HepG2 (cell line): Measurements from ENCODE around the gene ABCD4. TPM values are rescaled to one million over a fixed set of nuclear protein-coding genes. Genes with fewer than 3 reads are reported as not detected.

ENCODE experiments used
- ATAC-seq: fragments of 200-7000 bp; cut with Tn5 transposase; 3 replicates; pipeline ENCODE4 v1.9.1; 2020; ENCODE audit warnings: mild to moderate bottlenecking, moderate library complexity
- BruUV-seq: library from RNA; stranded (reverse); fragments of 400-500 nt; replicated peaks from 2 replicates; lab custom pipeline; 2021; lab: Mats Ljungman, UMichigan
- CTCF ChIA-PET: fragments of 300-600 bp; formaldehyde crosslinking; extraction: SDS; loops from one replicate; lab custom pipeline; 2021; ENCODE audit warnings: low total read pairs, inconsistent platforms, low intra/inter-chr PET ratio; lab: Yijun Ruan, JAX
- POLR2A ChIA-PET: fragments of 350-600 bp; sonication (Branson Sonifier 250); formaldehyde crosslinking; loops from one replicate; lab custom pipeline; 2020; ENCODE audit warnings: antibody characterized with exemption, inconsistent platforms; lab: Yijun Ruan, JAX
- DNase-seq: peaks from one replicate; pipeline ENCODE4 v3.0.0-alpha.2; 2015; ENCODE audit warnings: low spot score
- FAIRE-seq: peaks from 3 replicates; lab custom pipeline; 2011; peaks lifted over from hg19 to GRCh38; lab: Jason Lieb, UNC
- H2AFZ ChIP-seq: one replicate; pipeline ENCODE4 v1.6.1; 2011; ENCODE audit warnings: low read length, inconsistent platforms
- H3K27ac ChIP-seq: fragments of 300-600 bp; 3 replicates; pipeline ENCODE4 v1.8.0; 2011; ENCODE audit warnings: mixed run types, mild to moderate bottlenecking, mixed read lengths, low read length, inconsistent platforms; ENCODE audit not compliant: insufficient read depth; ENCODE audit errors: extremely low read length
- H3K27me3 ChIP-seq, 2 experiments: fragments of 200-600 bp in 1 of 2; 2 replicates in 1 of 2; 3 replicates in 1 of 2; pipeline versions ENCODE4 v1.6.0 to v1.8.0; 2011; ENCODE audit warnings: low read length in 2 of 2, mild to moderate bottlenecking in 2 of 2, moderate library complexity in 2 of 2, inconsistent platforms in 1 of 2; ENCODE audit not compliant: insufficient read depth in 2 of 2, control insufficient read depth in 1 of 2
- H3K36me3 ChIP-seq, 2 experiments: fragments of 200-600 bp in 1 of 2; replicated peaks in 1 of 2; 2 replicates in 1 of 2; 3 replicates in 1 of 2; pipeline versions ENCODE4 v1.5.1 to v1.8.0; 2011; ENCODE audit warnings: low read length in 2 of 2, inconsistent platforms in 1 of 2; ENCODE audit not compliant: insufficient read depth in 2 of 2, control insufficient read depth in 1 of 2
- H3K4me1 ChIP-seq: 2 replicates; pipeline ENCODE4 v1.5.1; 2012; ENCODE audit warnings: low read length, inconsistent platforms; ENCODE audit not compliant: insufficient read depth
- H3K4me2 ChIP-seq: 2 replicates; pipeline ENCODE4 v1.6.0; 2011; ENCODE audit warnings: low read depth, low read length, inconsistent platforms
- H3K4me3 ChIP-seq, 3 experiments: fragments of 200-600 bp in 1 of 3; sonication (generic), shearing (Covaris generic) in 1 of 3; replicated peaks in 1 of 3; 2 replicates each; pipeline ENCODE4 v1.5.1; 2011 to 2016; ENCODE audit warnings: low read length in 3 of 3, inconsistent platforms in 2 of 3, low read depth in 2 of 3, mild to moderate bottlenecking in 2 of 3, control low read depth in 1 of 3, mixed read lengths in 1 of 3; ENCODE audit not compliant: insufficient read depth in 1 of 3
- H3K79me2 ChIP-seq: one replicate; pipeline ENCODE4 v1.6.1; 2011; ENCODE audit warnings: low read length, inconsistent platforms; ENCODE audit not compliant: insufficient read depth
- H3K9ac ChIP-seq: 2 replicates; pipeline ENCODE4 v1.6.0; 2011; ENCODE audit warnings: mild to moderate bottlenecking, low read depth, low read length, inconsistent platforms; ENCODE audit not compliant: insufficient read depth
- H3K9me3 ChIP-seq: 2 replicates; pipeline ENCODE4 v1.5.1; 2012; ENCODE audit warnings: mild to moderate bottlenecking, low read length
- H4K20me1 ChIP-seq: 2 replicates; pipeline ENCODE4 v1.6.0; 2011; ENCODE audit warnings: inconsistent platforms, mild to moderate bottlenecking, low read length, moderate library complexity; ENCODE audit not compliant: insufficient read depth
- HNRNPH1 ChIP-seq: fragments of 200-400 bp; formaldehyde crosslinking; optimal IDR thresholded peaks from 2 replicates; pipeline ENCODE3; 2017; ENCODE audit warnings: mild to moderate bottlenecking, low read depth, low read length
- SP4 ChIP-seq: sonication (generic); formaldehyde crosslinking; IDR thresholded peaks from 2 replicates; pipeline ENCODE4 v1.8.1; 2023; ENCODE audit warnings: mild to moderate bottlenecking, missing genetic modification reagents
- ZNF281 ChIP-seq: sonication (generic); formaldehyde crosslinking; IDR thresholded peaks from 2 replicates; pipeline ENCODE4 v1.4.0; 2020; ENCODE audit warnings: missing genetic modification reagents, borderline replicate concordance
- ZNF407 ChIP-seq: sonication (generic); formaldehyde crosslinking; IDR thresholded peaks from one replicate; pipeline ENCODE4 v1.5.1; 2020; ENCODE audit warnings: mild to moderate bottlenecking, missing genetic modification reagents; ENCODE audit errors: not compliant biosample characterization
- ZNF44 ChIP-seq: sonication (generic); formaldehyde crosslinking; IDR thresholded peaks from 2 replicates; pipeline ENCODE4 v1.5.1; 2020; ENCODE audit warnings: mild to moderate bottlenecking, missing genetic modification reagents
- ZNF790 ChIP-seq: sonication (generic); formaldehyde crosslinking; IDR thresholded peaks from 2 replicates; pipeline ENCODE4 v1.8.0; 2022; ENCODE audit warnings: missing genetic modification reagents, mild to moderate bottlenecking, borderline replicate concordance
- WGBS: methylation state at CpG from one replicate; pipeline ENCODE4 v1.1.6; 2017; ENCODE audit warnings: low lambda C conversion rate; 5-methylcytosine and 5-hydroxymethylcytosine counted together
- in situ Hi-C: cut with HindIII; loops from 2 replicates; pipeline ENCODE4 v1.10.0; 2017; ENCODE audit warnings: low pct_unique_long_range_greater_than_20kb; ENCODE audit not compliant: extremely low pct_ligation_motif_present
- intact Hi-C: fragments of 100-400 bp; cut with micrococcal nuclease; formaldehyde crosslinking; loops from one replicate; pipeline ENCODE4 v1.10.0; 2022; ENCODE audit not compliant: unreplicated experiment
- polyA plus RNA-seq, 8 experiments: library from polyadenylated mRNA; depleted of rRNA in 3 of 8; stranded (reverse) in 7 of 8; unstranded in 1 of 8; fragments of >200 nt; fragmentation: Illumina TruSeq in 4 of 8; extraction: Trizol in 4 of 8; gene quantifications; 2 replicates each; pipeline versions ENCODE4 v1.2.1 to v1.2.3, GENCODE V29; 2011 to 2016; ENCODE audit warnings: low read depth in 4 of 8, missing spikeins in 1 of 8, mixed read lengths in 1 of 8; ENCODE audit not compliant: insufficient read depth in 1 of 8
- total RNA-seq, 5 experiments: library from RNA; depleted of rRNA; stranded (reverse); fragments of >200 nt; fragmentation: Illumina TruSeq; extraction: Trizol; gene quantifications; 2 replicates each; pipeline ENCODE4 v1.2.3, GENCODE V29; 2016; ENCODE audit warnings: low read depth in 1 of 5
- TF ChIP-seq, protein P1 (sequence below): sonication (generic); formaldehyde crosslinking; IDR thresholded peaks from 2 replicates; pipeline ENCODE4 v1.5.0; 2020; ENCODE audit warnings: mild to moderate bottlenecking, missing genetic modification reagents, borderline replicate concordance

Gene ABCD4
- total and polyA plus RNA-seq, 2 of the 13 experiments (the other 11 are each of a cell fraction or from before 2014, with no cell fraction given) = 47.5 to 50.5 TPM

DNA sequence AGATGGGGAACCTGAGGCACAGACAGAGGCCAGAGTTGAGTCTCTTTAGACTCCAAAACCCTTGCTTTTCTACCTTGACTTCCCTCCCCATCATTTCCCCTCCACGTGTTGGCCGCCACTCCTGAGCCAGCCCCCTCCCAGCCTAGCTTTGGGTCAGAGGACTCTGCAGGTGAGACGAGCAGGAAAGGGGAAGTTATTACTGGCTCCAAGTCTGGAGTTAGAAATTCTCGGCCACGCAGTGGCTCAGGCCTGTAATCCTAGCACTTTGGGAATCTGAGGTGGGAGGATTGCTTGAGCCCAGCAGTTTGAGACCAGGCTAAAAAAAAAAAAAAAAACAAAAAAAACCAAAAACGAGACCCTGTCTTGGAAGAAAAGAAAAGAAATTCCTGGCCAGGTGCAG is 54.7 kb downstream of the ABCD4 start (continued):
- TF ChIP-seq ZNF407 (CRISPR knock-in tag) (no peak), ZNF44 (no peak), SP4 (CRISPR knock-in tag) (no peak)

- Histone ChIP-seq H3K9ac (no peak overlapping the region), H3K27me3 (peaks cover 1 to 44% of the 10 kb centered on the region in 2 experiments; a peak in 4 of 5 replicates), H4K20me1 (no peaks in the 10 kb centered on the region), H2AFZ (no peak overlapping the region), H3K36me3 (no peaks in the 10 kb centered on the region), H3K27ac (no peak overlapping the region), H3K4me3 (no peak overlapping the region), H3K79me2 (no peaks in the 10 kb centered on the region), H3K9me3 (no peaks in the 10 kb centered on the region), H3K4me1 (peaks cover 36% of the 10 kb centered on the region), H3K4me2 (no peak overlapping the region)
- ChIA-PET POLR2A (no interaction called here), CTCF (no interaction called here)
- WGBS = 11% methylated on average over 3 of the region's 8 CpGs
- intact Hi-C loops (no loop called here), in situ Hi-C loops (no loop called here)
- FAIRE-seq = no peak
- no peak for ATAC-seq
- no TSS peak for BruUV-seq
- no peak for DNase-seq
- TF ChIP-seq ZNF790 (CRISPR knock-in tag) (no peak), ZNF281 (no peak), HNRNPH1 (no peak)
- TF ChIP-seq, protein P1, sequence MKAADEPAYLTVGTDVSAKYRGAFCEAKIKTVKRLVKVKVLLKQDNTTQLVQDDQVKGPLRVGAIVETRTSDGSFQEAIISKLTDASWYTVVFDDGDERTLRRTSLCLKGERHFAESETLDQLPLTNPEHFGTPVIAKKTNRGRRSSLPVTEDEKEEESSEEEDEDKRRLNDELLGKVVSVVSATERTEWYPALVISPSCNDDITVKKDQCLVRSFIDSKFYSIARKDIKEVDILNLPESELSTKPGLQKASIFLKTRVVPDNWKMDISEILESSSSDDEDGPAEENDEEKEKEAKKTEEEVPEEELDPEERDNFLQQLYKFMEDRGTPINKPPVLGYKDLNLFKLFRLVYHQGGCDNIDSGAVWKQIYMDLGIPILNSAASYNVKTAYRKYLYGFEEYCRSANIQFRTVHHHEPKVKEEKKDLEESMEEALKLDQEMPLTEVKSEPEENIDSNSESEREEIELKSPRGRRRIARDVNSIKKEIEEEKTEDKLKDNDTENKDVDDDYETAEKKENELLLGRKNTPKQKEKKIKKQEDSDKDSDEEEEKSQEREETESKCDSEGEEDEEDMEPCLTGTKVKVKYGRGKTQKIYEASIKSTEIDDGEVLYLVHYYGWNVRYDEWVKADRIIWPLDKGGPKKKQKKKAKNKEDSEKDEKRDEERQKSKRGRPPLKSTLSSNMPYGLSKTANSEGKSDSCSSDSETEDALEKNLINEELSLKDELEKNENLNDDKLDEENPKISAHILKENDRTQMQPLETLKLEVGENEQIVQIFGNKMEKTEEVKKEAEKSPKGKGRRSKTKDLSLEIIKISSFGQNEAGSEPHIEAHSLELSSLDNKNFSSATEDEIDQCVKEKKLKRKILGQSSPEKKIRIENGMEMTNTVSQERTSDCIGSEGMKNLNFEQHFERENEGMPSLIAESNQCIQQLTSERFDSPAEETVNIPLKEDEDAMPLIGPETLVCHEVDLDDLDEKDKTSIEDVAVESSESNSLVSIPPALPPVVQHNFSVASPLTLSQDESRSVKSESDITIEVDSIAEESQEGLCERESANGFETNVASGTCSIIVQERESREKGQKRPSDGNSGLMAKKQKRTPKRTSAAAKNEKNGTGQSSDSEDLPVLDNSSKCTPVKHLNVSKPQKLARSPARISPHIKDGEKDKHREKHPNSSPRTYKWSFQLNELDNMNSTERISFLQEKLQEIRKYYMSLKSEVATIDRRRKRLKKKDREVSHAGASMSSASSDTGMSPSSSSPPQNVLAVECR = no peak
Measured at GRCh38 chr14:74246542-74246941, 56.2 kb downstream of the ABCD4 start.
